OCI-LY7 (cell line): ENCODE measurements around the gene MAPK4.

Experiments used
- CTCF ChIP-seq: fragments of 200-600 bp; sonication (generic); conservative IDR thresholded peaks from 2 replicates; pipeline ENCODE4 v1.5.1; 2014; ENCODE audit warnings: mild to moderate bottlenecking, antibody characterized with exemption, low read length, moderate library complexity, mixed read lengths
- EZH2phosphoT487 ChIP-seq: fragments of 200-600 bp; sonication (generic); IDR thresholded peaks from 2 replicates; pipeline ENCODE4 v1.6.1; 2018; ENCODE audit warnings: low read depth, borderline replicate concordance, mild to moderate bottlenecking, mixed run types, antibody characterized with exemption, low read length, moderate library complexity, mixed read lengths

GRCh38 chr18:50696929-50697328, 137.0 kb downstream of the MAPK4 start:
- TF ChIP-seq CTCF: no peak
- TF ChIP-seq EZH2phosphoT487: no peak
